ENCODE measurements around the gene CARF. TPM values are rescaled to one million over a fixed set of nuclear protein-coding genes. Genes with fewer than 3 reads are reported as not detected.

Gene CARF
- total and polyA plus RNA-seq, 2 of the 13 experiments (the other 11 are each of a cell fraction or from before 2014, with no cell fraction given), result 3.0 to 5.4 TPM

DNA sequence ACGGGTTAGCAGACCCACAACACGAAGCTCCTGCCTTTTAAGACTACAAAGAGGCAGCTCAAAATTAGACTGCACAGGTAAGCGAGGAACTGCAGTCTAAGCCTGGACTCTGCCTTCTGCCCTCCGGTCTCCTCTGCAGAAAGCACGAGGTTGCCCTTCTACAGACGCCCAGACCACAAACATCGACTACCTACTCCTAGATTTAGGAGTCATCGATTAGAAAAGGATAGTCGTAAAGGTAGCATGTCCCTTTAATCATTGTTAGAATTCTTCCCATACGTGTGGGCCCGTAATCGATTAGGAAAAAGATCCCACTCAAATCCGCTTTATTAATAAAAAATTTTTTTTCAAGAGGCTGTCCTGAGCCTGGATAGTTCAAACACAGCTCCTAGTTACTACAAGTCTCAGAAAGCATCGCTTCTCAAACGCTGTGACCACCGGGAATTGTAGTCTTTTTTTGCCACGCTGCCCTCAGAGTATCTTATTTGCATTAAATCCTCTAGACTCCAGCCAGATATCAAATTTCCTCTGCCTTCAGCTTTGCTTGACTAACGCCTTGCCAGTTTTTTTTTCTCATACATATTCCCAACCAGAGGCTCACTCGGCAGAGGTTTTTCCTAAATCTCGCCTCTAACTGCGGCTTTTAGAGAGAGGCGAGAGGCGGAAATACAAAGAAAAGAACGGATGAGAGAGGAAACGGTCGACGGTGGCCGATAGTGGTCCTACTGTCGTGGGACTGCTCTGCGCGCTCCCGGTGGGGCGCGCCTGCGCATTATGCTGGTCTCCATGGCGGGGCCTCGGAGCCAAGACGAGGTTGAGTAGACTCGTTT is at the start of gene CARF, which contains the start of gene WDR12 (continued):
- TF ChIP-seq, protein P1, sequence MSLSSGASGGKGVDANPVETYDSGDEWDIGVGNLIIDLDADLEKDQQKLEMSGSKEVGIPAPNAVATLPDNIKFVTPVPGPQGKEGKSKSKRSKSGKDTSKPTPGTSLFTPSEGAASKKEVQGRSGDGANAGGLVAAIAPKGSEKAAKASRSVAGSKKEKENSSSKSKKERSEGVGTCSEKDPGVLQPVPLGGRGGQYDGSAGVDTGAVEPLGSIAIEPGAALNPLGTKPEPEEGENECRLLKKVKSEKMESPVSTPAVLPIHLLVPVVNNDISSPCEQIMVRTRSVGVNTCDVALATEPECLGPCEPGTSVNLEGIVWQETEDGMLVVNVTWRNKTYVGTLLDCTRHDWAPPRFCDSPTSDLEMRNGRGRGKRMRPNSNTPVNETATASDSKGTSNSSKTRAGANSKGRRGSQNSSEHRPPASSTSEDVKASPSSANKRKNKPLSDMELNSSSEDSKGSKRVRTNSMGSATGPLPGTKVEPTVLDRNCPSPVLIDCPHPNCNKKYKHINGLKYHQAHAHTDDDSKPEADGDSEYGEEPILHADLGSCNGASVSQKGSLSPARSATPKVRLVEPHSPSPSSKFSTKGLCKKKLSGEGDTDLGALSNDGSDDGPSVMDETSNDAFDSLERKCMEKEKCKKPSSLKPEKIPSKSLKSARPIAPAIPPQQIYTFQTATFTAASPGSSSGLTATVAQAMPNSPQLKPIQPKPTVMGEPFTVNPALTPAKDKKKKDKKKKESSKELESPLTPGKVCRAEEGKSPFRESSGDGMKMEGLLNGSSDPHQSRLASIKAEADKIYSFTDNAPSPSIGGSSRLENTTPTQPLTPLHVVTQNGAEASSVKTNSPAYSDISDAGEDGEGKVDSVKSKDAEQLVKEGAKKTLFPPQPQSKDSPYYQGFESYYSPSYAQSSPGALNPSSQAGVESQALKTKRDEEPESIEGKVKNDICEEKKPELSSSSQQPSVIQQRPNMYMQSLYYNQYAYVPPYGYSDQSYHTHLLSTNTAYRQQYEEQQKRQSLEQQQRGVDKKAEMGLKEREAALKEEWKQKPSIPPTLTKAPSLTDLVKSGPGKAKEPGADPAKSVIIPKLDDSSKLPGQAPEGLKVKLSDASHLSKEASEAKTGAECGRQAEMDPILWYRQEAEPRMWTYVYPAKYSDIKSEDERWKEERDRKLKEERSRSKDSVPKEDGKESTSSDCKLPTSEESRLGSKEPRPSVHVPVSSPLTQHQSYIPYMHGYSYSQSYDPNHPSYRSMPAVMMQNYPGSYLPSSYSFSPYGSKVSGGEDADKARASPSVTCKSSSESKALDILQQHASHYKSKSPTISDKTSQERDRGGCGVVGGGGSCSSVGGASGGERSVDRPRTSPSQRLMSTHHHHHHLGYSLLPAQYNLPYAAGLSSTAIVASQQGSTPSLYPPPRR (CRISPR knock-in tag; IDR thresholded peaks at IDR 0.05; ENCODE audit: borderline replicate concordance), result no peak; the same call in 1 of the 2 replicates
- TF ChIP-seq ZNF749 (CRISPR knock-in tag; IDR thresholded peaks at IDR 0.05; ENCODE audit: borderline replicate concordance) (no peak), ZNF780A (CRISPR knock-in tag; IDR thresholded peaks at IDR 0.05) (no peak), ZC3H4 (CRISPR knock-in tag; IDR thresholded peaks at IDR 0.05; ENCODE audit: borderline replicate concordance) (no peak), MEF2D (CRISPR knock-in tag; IDR thresholded peaks at IDR 0.05) (peak; percentile 58; the same call in 1 of the 2 replicates), ZNF367 (CRISPR knock-in tag; IDR thresholded peaks at IDR 0.05; ENCODE audit: borderline replicate concordance) (no peak), ZNF556 (CRISPR knock-in tag; IDR thresholded peaks at IDR 0.05; ENCODE audit: borderline replicate concordance) (no peak), SIN3A (IDR thresholded peaks at IDR 0.05; ENCODE audit: borderline replicate concordance, low read depth, low read length) (peak; percentile 99), NR2F2 (IDR thresholded peaks at IDR 0.05; ENCODE audit: borderline replicate concordance, low read depth) (no peak; the same call in 1 of the 2 replicates), BORCS8-MEF2B (CRISPR knock-in tag; IDR thresholded peaks at IDR 0.05) (peak; percentile 76; the same call in 1 of the 2 replicates), ZNF660 (CRISPR knock-in tag; IDR thresholded peaks at IDR 0.05; ENCODE audit: borderline replicate concordance, low read depth) (no peak), ATF7 (IDR thresholded peaks at IDR 0.05) (no peak), ATF7 (CRISPR knock-in tag; IDR thresholded peaks at IDR 0.05) (0 out of 2 replicates have a peak, but pooled peaks have one; percentile 28), ZNF746 (CRISPR knock-in tag; IDR thresholded peaks at IDR 0.05) (no peak), ZNF468 (CRISPR knock-in tag; IDR thresholded peaks at IDR 0.05) (no peak), ZKSCAN8 (CRISPR knock-in tag; IDR thresholded peaks at IDR 0.05; ENCODE audit: borderline replicate concordance) (peak; percentile 76; the same call in 1 of the 2 replicates), ZNF501 (CRISPR knock-in tag; IDR thresholded peaks at IDR 0.05) (peak; percentile 79)
- TF ChIP-seq, protein P2, sequence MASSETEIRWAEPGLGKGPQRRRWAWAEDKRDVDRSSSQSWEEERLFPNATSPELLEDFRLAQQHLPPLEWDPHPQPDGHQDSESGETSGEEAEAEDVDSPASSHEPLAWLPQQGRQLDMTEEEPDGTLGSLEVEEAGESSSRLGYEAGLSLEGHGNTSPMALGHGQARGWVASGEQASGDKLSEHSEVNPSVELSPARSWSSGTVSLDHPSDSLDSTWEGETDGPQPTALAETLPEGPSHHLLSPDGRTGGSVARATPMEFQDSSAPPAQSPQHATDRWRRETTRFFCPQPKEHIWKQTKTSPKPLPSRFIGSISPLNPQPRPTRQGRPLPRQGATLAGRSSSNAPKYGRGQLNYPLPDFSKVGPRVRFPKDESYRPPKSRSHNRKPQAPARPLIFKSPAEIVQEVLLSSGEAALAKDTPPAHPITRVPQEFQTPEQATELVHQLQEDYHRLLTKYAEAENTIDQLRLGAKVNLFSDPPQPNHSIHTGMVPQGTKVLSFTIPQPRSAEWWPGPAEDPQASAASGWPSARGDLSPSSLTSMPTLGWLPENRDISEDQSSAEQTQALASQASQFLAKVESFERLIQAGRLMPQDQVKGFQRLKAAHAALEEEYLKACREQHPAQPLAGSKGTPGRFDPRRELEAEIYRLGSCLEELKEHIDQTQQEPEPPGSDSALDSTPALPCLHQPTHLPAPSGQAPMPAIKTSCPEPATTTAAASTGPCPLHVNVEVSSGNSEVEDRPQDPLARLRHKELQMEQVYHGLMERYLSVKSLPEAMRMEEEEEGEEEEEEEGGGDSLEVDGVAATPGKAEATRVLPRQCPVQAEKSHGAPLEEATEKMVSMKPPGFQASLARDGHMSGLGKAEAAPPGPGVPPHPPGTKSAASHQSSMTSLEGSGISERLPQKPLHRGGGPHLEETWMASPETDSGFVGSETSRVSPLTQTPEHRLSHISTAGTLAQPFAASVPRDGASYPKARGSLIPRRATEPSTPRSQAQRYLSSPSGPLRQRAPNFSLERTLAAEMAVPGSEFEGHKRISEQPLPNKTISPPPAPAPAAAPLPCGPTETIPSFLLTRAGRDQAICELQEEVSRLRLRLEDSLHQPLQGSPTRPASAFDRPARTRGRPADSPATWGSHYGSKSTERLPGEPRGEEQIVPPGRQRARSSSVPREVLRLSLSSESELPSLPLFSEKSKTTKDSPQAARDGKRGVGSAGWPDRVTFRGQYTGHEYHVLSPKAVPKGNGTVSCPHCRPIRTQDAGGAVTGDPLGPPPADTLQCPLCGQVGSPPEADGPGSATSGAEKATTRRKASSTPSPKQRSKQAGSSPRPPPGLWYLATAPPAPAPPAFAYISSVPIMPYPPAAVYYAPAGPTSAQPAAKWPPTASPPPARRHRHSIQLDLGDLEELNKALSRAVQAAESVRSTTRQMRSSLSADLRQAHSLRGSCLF (CRISPR knock-in tag; IDR thresholded peaks at IDR 0.05; ENCODE audit: borderline replicate concordance), result no peak
- TF ChIP-seq, protein P3, sequence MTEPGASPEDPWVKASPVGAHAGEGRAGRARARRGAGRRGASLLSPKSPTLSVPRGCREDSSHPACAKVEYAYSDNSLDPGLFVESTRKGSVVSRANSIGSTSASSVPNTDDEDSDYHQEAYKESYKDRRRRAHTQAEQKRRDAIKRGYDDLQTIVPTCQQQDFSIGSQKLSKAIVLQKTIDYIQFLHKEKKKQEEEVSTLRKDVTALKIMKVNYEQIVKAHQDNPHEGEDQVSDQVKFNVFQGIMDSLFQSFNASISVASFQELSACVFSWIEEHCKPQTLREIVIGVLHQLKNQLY (CRISPR knock-in tag; IDR thresholded peaks at IDR 0.05), result no peak

Measured in HepG2 (cell line).